ENCODE results near the gene PTPRE. TPM values are rescaled to one million over a fixed set of nuclear protein-coding genes. Genes with fewer than 3 reads are reported as not detected.

PTPRE gene
- polyA plus RNA-seq, 1 donor from 2014 or later: 4.1 TPM

GRCh38 chr10:127945948-127946711 is 39.2 kb downstream of the PTPRE start:
- no peaks in the 10 kb centered on the region for H3K27me3 ChIP-seq (ENCODE audit: insufficient read depth, low read depth, low read length)
- no peaks in the 10 kb centered on the region for H3K79me2 ChIP-seq (replicated peaks; ENCODE audit: insufficient read depth, low read length)
- no peaks in the 10 kb centered on the region for H3K36me3 ChIP-seq (ENCODE audit: insufficient read depth, low read length)
- no peaks in the 10 kb centered on the region for H3K9me3 ChIP-seq (ENCODE audit: low read length)
- no peak overlapping the region for H3K27ac ChIP-seq (ENCODE audit: low read length)
- no peak overlapping the region for H3K9ac ChIP-seq (ENCODE audit: low read length)
- H4K20me1 ChIP-seq (ENCODE audit: insufficient read depth): no peaks in the 10 kb centered on the region
- no peak overlapping the region for H2AFZ ChIP-seq (ENCODE audit: low read depth, low read length)
- no peak overlapping the region for H3K4me2 ChIP-seq (ENCODE audit: low read length)
- no peaks in the 10 kb centered on the region for H3K9me2 ChIP-seq (ENCODE audit: insufficient read depth, low read length)
- no peak for TF ChIP-seq SMC3 (conservative IDR thresholded peaks at IDR 0.05; ENCODE audit: poor library complexity)
- TF ChIP-seq EZH2 (IDR thresholded peaks at IDR 0.05; ENCODE audit: borderline replicate concordance, insufficient read depth, low read length, poor library complexity, severe bottlenecking): no peak
- H3K4me3 ChIP-seq (ENCODE audit: low read length): no peak overlapping the region
- no peaks in the 10 kb centered on the region for H3F3A ChIP-seq (ENCODE audit: insufficient read depth, low read length, poor library complexity, severe bottlenecking)

DNA sequence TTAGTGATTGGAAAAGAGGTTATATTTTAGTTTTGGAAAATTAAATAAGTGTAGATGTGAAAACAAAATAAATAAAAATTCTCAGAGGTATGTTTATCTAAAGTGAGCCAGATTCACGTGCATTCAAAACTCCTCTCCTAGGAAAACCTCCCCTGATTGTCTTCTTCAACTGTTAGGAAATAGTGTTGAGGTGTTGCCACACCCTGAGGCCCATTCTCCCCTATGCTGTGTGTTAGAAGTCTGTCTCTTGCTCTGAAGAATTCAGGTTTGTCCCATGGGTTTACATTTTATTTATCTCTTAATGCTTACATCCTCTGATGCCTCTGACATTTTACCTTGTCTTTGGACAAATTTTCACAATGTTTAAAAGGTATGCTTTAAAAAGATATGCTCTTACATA is 40.3 kb downstream of the PTPRE start:
- H3F3A ChIP-seq (ENCODE audit: insufficient read depth, low read length, poor library complexity, severe bottlenecking): no peaks in the 10 kb centered on the region
- H4K20me1 ChIP-seq (ENCODE audit: insufficient read depth): no peaks in the 10 kb centered on the region
- no peak overlapping the region for H3K9ac ChIP-seq (ENCODE audit: low read length)
- H3K4me2 ChIP-seq (ENCODE audit: low read length): no peak overlapping the region
- no peaks in the 10 kb centered on the region for H3K36me3 ChIP-seq (ENCODE audit: insufficient read depth, low read length)
- H3K9me2 ChIP-seq (ENCODE audit: insufficient read depth, low read length): no peaks in the 10 kb centered on the region
- TF ChIP-seq, protein P1, sequence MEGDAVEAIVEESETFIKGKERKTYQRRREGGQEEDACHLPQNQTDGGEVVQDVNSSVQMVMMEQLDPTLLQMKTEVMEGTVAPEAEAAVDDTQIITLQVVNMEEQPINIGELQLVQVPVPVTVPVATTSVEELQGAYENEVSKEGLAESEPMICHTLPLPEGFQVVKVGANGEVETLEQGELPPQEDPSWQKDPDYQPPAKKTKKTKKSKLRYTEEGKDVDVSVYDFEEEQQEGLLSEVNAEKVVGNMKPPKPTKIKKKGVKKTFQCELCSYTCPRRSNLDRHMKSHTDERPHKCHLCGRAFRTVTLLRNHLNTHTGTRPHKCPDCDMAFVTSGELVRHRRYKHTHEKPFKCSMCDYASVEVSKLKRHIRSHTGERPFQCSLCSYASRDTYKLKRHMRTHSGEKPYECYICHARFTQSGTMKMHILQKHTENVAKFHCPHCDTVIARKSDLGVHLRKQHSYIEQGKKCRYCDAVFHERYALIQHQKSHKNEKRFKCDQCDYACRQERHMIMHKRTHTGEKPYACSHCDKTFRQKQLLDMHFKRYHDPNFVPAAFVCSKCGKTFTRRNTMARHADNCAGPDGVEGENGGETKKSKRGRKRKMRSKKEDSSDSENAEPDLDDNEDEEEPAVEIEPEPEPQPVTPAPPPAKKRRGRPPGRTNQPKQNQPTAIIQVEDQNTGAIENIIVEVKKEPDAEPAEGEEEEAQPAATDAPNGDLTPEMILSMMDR (IDR thresholded peaks at IDR 0.05; ENCODE audit: poor library complexity, severe bottlenecking): no peak
- no peak for TF ChIP-seq EP300 (conservative IDR thresholded peaks at IDR 0.05; ENCODE audit: poor library complexity, severe bottlenecking)
- no peak for TF ChIP-seq EZH2 (IDR thresholded peaks at IDR 0.05; ENCODE audit: borderline replicate concordance, insufficient read depth, low read length, poor library complexity, severe bottlenecking)
- TF ChIP-seq, protein P2, sequence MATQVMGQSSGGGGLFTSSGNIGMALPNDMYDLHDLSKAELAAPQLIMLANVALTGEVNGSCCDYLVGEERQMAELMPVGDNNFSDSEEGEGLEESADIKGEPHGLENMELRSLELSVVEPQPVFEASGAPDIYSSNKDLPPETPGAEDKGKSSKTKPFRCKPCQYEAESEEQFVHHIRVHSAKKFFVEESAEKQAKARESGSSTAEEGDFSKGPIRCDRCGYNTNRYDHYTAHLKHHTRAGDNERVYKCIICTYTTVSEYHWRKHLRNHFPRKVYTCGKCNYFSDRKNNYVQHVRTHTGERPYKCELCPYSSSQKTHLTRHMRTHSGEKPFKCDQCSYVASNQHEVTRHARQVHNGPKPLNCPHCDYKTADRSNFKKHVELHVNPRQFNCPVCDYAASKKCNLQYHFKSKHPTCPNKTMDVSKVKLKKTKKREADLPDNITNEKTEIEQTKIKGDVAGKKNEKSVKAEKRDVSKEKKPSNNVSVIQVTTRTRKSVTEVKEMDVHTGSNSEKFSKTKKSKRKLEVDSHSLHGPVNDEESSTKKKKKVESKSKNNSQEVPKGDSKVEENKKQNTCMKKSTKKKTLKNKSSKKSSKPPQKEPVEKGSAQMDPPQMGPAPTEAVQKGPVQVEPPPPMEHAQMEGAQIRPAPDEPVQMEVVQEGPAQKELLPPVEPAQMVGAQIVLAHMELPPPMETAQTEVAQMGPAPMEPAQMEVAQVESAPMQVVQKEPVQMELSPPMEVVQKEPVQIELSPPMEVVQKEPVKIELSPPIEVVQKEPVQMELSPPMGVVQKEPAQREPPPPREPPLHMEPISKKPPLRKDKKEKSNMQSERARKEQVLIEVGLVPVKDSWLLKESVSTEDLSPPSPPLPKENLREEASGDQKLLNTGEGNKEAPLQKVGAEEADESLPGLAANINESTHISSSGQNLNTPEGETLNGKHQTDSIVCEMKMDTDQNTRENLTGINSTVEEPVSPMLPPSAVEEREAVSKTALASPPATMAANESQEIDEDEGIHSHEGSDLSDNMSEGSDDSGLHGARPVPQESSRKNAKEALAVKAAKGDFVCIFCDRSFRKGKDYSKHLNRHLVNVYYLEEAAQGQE (IDR thresholded peaks at IDR 0.05; ENCODE audit: borderline replicate concordance): no peak
- no peak for TF ChIP-seq POLR2AphosphoS5 (IDR thresholded peaks at IDR 0.05)
- no peak for TF ChIP-seq SMC3 (conservative IDR thresholded peaks at IDR 0.05; ENCODE audit: poor library complexity)
- TF ChIP-seq TAF1 (IDR thresholded peaks at IDR 0.05; ENCODE audit: low read depth): no peak
- TF ChIP-seq MXI1 (conservative IDR thresholded peaks at IDR 0.05; ENCODE audit: poor library complexity, severe bottlenecking): no peak
- no peak for TF ChIP-seq RAD21 (conservative IDR thresholded peaks at IDR 0.05)
- no peaks in the 10 kb centered on the region for H3K9me3 ChIP-seq (ENCODE audit: low read length)
- no peaks in the 10 kb centered on the region for H3K27me3 ChIP-seq (ENCODE audit: insufficient read depth, low read depth, low read length)
- no peak overlapping the region for H3K27ac ChIP-seq (ENCODE audit: low read length)
- no peak overlapping the region for H3K4me3 ChIP-seq (ENCODE audit: low read length)
- H2AFZ ChIP-seq (ENCODE audit: low read depth, low read length): no peak overlapping the region
- no peaks in the 10 kb centered on the region for H3K79me2 ChIP-seq (replicated peaks; ENCODE audit: insufficient read depth, low read length)

Measured in neural cell (in vitro differentiated cells).